PC-9 (cell line): ENCODE measurements around the gene KRTAP5-10.
"Not testable (repeated sequence)": the region's sequence is repeated elsewhere in the genome, so short reads cannot be mapped to it uniquely, and the experiment has no call there.

Source experiments
- CTCF ChIP-seq: fragments of 200-600 bp; sonication (generic); conservative IDR thresholded peaks from 2 replicates; pipeline ENCODE4 v1.6.1; 2017; ENCODE audit warnings: mixed run types, antibody characterized with exemption, mild to moderate bottlenecking, moderate library complexity
- EZH2 ChIP-seq: fragments of 200-600 bp; sonication (generic); IDR thresholded peaks from 2 replicates; pipeline ENCODE4 v1.8.0; 2017; ENCODE audit warnings: antibody characterized with exemption, low read depth

- TF ChIP-seq CTCF, EZH2: not testable (repeated sequence)
These were observed 30.4 kb upstream of the KRTAP5-10 start for GRCh38 chr11:71534711-71535608.
